Stomach (tissue), 9 donors: ENCODE results near the gene BPIFB6. TPM values are rescaled to one million over a fixed set of nuclear protein-coding genes. Genes with fewer than 3 reads are reported as not detected.

Source experiments
- DNase-seq, 2 donors: peaks; one replicate each; pipeline versions ENCODE4 v3.0.0 to v3.0.0-alpha.2; 2013 to 2019
- H3K27ac ChIP-seq, 5 donors: fragments of 200-600 bp in 4 of 5; sonication (generic) in 4 of 5; one replicate each; pipeline ENCODE4 v1.5.1; 2013 to 2019; ENCODE audit warnings: mild to moderate bottlenecking in 1 of 5, moderate library complexity in 1 of 5
- H3K27me3 ChIP-seq, 3 donors: fragments of 200-600 bp; sonication (generic); one replicate each; pipeline ENCODE4 v1.5.1; 2017 to 2019; ENCODE audit warnings: mixed run types in 1 of 3
- H3K36me3 ChIP-seq, 4 donors: fragments of 200-600 bp; sonication (generic); 1 replicate in 3 of 4; 2 replicates in 1 of 4; pipeline ENCODE4 v1.5.1; 2016 to 2019
- H3K4me1 ChIP-seq, 4 donors: fragments of 200-600 bp; sonication (generic); one replicate each; pipeline ENCODE4 v1.5.1; 2016 to 2019
- H3K4me3 ChIP-seq, 4 donors: fragments of 200-600 bp; sonication (generic) in 3 of 4; one replicate each; pipeline ENCODE4 v1.5.1; 2016 to 2019; ENCODE audit warnings: mild to moderate bottlenecking in 1 of 4
- H3K9me3 ChIP-seq, 4 donors: fragments of 200-600 bp; sonication (generic); one replicate each; pipeline ENCODE4 v1.5.1; 2016 to 2019
- CTCF ChIP-seq, 7 experiments: fragments of 450-650 bp in 4 of 7; fragments of 200-600 bp in 3 of 7; sonication (generic) in 3 of 7; IDR thresholded peaks; one replicate each; pipeline ENCODE4 v1.5.1; 2016 to 2019; ENCODE audit warnings: antibody characterized with exemption in 7 of 7, control low read depth in 2 of 7, mild to moderate bottlenecking in 1 of 7
- EP300 ChIP-seq: sonication (generic); formaldehyde crosslinking; IDR thresholded peaks from one replicate; pipeline ENCODE4 v1.6.1; 2017; ENCODE audit warnings: antibody characterized with exemption
- POLR2A ChIP-seq, 4 donors: fragments of 450-650 bp; IDR thresholded peaks; one replicate each; pipeline ENCODE4 v1.6.1; 2016; ENCODE audit warnings: antibody characterized with exemption in 4 of 4, control low read depth in 2 of 4, mild to moderate bottlenecking in 1 of 4, moderate library complexity in 1 of 4
- POLR2AphosphoS5 ChIP-seq, 3 donors: sonication (generic); formaldehyde crosslinking; IDR thresholded peaks; one replicate each; pipeline ENCODE4 v1.6.1; 2016; ENCODE audit warnings: antibody characterized with exemption in 3 of 3
- WGBS, 5 donors: extraction: QIAGEN DNeasy Blood & Tissue Kit in 3 of 5; methylation state at CpG; one replicate each; pipeline versions ENCODE4 v1.1.5 to v1.1.7; 2013 to 2018; 5-methylcytosine and 5-hydroxymethylcytosine counted together
- intact Hi-C: fragments of 100-400 bp; cut with DNase I; formaldehyde crosslinking; loops from one replicate; pipeline ENCODE4 v1.15.1; 2023; ENCODE audit warnings: low total_unique reads
- polyA plus RNA-seq, 3 donors: library from polyadenylated mRNA; stranded (reverse); fragments of 200-250 nt; gene quantifications; one replicate each; pipeline ENCODE4 v1.2.3, GENCODE V29; 2013
- total RNA-seq, 5 donors: library from RNA; depleted of rRNA; stranded (reverse); fragments of >200 nt; gene quantifications; one replicate each; pipeline versions ENCODE4 v1.1.0 to v1.2.3, GENCODE V29; 2014 to 2016
- donor health status: healthy with polysubstance abuse.
- donor health status: Bipolar disorder and iron deficiency.
- donor health status: healthy.

BPIFB6 gene
- total and polyA plus RNA-seq, 8 donors = not detected

DNA sequence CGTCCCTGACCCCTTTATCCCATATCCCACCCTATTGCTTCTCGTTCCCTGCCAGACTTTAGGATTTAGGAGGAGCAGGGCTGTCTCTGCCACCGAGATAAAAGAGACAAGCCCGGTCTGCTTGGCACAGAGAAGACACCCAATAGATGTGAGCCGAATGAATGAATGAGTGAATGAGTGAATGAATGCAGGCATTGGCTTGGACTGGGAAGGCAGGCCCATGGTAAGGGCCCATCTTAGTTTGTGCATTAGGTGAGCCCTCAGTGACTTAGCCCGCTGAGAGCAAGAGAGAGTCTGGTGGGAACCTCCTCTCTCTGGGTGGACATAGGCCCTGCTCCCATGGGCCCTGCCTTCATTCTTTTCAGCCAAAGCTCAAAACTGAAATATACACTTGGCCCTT, 879 bp upstream of the BPIFB6 start:
- Histone ChIP-seq H3K9me3 (peaks cover 0 to 8% (median 4%) of the 10 kb centered on the region in 4 donors), H3K4me1 (no peaks in the 10 kb centered on the region), H3K27me3 (peaks cover 0 to 20% (median 0%) of the 10 kb centered on the region in 3 donors), H3K36me3 (no peaks in the 10 kb centered on the region), H3K4me3 (no peak overlapping the region), H3K27ac (no peak overlapping the region)
- no peak for TF ChIP-seq CTCF (IDR thresholded peaks at IDR 0.05)
- TF ChIP-seq POLR2A (IDR thresholded peaks at IDR 0.05) = no peak
- 81 to 88% (median 86%) methylated on average over 6 of the region's 6 CpGs for WGBS, 5 donors
- intact Hi-C loops = no loop called here
- DNase-seq = no peak

- 74 to 77% (median 75%) methylated on average over 6 of the region's 6 CpGs for whole genome bisulfite sequencing, 5 donors
- Histone ChIP-seq H3K4me3 (no peak overlapping the region), H3K27me3 (peaks cover 0 to 20% (median 0%) of the 10 kb centered on the region in 3 donors), H3K27ac (no peak overlapping the region), H3K4me1 (no peaks in the 10 kb centered on the region), H3K36me3 (no peaks in the 10 kb centered on the region), H3K9me3 (peaks cover 0 to 8% (median 4%) of the 10 kb centered on the region in 4 donors)
- DNase-seq = no peak
- TF ChIP-seq EP300 (no peak), POLR2AphosphoS5 (IDR thresholded peaks at IDR 0.05) (no peak), POLR2A (IDR thresholded peaks at IDR 0.05) (no peak), CTCF (IDR thresholded peaks at IDR 0.05) (no peak)
- intact Hi-C loops = no loop called here
Observed at GRCh38 chr20:33032555-33032954, 1.1 kb downstream of the BPIFB6 start.

DNA sequence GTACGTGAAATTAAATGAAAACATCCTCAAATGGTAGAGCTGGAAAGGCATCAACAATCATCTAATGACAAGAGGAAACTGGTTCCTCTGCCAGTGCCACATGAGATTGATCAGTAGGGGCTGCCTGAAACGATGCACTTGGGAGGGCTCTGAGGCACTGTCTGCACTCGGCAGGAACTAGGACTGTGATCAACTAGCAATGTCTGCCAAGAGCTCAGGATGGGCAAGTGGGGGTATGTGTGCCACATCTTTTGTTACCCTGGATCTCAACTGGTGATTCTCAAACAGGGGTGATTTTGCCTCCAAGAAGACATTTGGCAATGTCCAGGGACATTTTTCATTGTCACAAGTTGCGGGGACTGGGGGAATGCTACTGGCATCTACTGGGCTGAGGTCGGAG, 1.9 kb downstream of the BPIFB6 start:
- Histone ChIP-seq H3K27ac (no peak overlapping the region), H3K4me3 (no peak overlapping the region), H3K9me3 (peaks cover 0 to 8% (median 4%) of the 10 kb centered on the region in 4 donors), H3K27me3 (peaks cover 0 to 12% (median 0%) of the 10 kb centered on the region in 3 donors), H3K4me1 (no peaks in the 10 kb centered on the region), H3K36me3 (no peaks in the 10 kb centered on the region)
- WGBS, 5 donors = 62 to 78% (median 69%) methylated on average over 5 of the region's 5 CpGs
- intact Hi-C loops = no loop called here
- DNase-seq = no peak
- TF ChIP-seq CTCF (IDR thresholded peaks at IDR 0.05) (no peak), EP300 (no peak), POLR2A (IDR thresholded peaks at IDR 0.05) (no peak), POLR2AphosphoS5 (IDR thresholded peaks at IDR 0.05) (no peak)

GRCh38 chr20:33034115-33034514, 2.7 kb downstream of the BPIFB6 start:
- no peak overlapping the region for H3K27ac ChIP-seq

More at GRCh38 chr20:33034115-33034514, 2.7 kb downstream of the BPIFB6 start:
- Histone ChIP-seq H3K9me3 (peaks cover 0 to 8% (median 4%) of the 10 kb centered on the region in 4 donors), H3K36me3 (no peaks in the 10 kb centered on the region), H3K4me3 (no peak overlapping the region), H3K4me1 (no peaks in the 10 kb centered on the region), H3K27me3 (peaks cover 0 to 5% (median 0%) of the 10 kb centered on the region in 3 donors)
- intact Hi-C loops = no loop called here
- 71 to 99% (median 78%) methylated on average over 3 to 5 of the region's 5 CpGs for WGBS, 5 donors
- DNase-seq = no peak
- TF ChIP-seq POLR2A (IDR thresholded peaks at IDR 0.05) (no peak), POLR2AphosphoS5 (IDR thresholded peaks at IDR 0.05) (no peak), CTCF (IDR thresholded peaks at IDR 0.05) (no peak), EP300 (no peak)
